ENCODE results near the gene VPS13D.

Gene VPS13D, protein sequence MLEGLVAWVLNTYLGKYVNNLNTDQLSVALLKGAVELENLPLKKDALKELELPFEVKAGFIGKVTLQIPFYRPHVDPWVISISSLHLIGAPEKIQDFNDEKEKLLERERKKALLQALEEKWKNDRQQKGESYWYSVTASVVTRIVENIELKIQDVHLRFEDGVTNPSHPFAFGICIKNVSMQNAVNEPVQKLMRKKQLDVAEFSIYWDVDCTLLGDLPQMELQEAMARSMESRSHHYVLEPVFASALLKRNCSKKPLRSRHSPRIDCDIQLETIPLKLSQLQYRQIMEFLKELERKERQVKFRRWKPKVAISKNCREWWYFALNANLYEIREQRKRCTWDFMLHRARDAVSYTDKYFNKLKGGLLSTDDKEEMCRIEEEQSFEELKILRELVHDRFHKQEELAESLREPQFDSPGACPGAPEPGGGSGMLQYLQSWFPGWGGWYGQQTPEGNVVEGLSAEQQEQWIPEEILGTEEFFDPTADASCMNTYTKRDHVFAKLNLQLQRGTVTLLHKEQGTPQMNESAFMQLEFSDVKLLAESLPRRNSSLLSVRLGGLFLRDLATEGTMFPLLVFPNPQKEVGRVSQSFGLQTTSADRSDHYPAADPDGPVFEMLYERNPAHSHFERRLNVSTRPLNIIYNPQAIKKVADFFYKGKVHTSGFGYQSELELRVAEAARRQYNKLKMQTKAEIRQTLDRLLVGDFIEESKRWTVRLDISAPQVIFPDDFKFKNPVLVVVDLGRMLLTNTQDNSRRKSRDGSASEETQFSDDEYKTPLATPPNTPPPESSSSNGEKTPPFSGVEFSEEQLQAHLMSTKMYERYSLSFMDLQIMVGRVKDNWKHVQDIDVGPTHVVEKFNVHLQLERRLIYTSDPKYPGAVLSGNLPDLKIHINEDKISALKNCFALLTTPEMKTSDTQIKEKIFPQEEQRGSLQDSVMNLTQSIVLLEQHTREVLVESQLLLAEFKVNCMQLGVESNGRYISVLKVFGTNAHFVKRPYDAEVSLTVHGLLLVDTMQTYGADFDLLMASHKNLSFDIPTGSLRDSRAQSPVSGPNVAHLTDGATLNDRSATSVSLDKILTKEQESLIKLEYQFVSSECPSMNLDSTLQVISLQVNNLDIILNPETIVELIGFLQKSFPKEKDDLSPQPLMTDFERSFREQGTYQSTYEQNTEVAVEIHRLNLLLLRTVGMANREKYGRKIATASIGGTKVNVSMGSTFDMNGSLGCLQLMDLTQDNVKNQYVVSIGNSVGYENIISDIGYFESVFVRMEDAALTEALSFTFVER (N-terminal part only)

DNA sequence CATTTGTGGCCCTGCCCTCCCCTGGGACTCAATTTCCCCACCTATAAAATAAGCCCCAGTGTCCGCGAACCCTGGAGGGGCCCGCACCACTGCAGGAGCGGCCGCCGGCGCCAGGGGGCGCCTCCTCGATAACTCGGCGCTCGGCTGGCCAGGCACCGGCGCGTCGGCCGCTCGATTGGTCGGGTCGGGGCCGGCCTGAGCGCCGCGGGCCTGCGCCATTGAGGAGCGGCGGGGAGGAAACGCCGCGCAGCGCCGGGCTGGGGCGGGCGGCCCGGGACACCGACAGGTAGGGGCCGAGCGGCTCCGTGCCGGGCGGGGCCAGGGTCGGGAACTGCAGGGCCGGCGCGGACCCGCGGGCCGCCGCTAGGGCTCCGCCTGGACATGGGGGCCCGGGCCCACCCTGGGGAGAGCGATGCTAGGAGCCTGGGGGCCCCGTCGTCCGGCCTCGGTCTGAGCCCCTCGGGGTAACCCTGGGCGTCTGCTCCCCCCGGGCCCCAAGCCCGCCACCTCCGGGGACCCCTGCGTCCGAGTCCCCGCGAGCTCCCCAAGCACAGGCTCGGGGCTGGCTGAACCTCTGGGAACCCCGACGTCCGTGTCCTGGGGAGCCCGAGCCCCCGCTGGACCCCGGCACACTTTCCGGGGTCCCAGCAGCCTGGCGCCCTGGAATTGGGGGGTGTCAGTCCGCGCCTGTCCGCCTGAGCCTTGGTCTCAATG, at the start of gene VPS13D:
Gene VPS13D (plus strand): TSS at position 196 of the 714 bp plus-strand sequence. CDS start 4,237 bp downstream, outside the sequence.
- peak; percentile 40 to 63 for DNase-seq

- no peak for DNase-seq
These were observed 49.5 kb upstream of the VPS13D start for GRCh38 chr1:12180315-12180714.

- DNase-seq = no peak
These were observed 48.9 kb upstream of the VPS13D start for GRCh38 chr1:12180903-12181302.

GRCh38 chr1:12181568-12181967, 48.3 kb upstream of the VPS13D start:
- no peak for DNase-seq

- DNase-seq = no peak
These were observed 47.3 kb upstream of the VPS13D start for GRCh38 chr1:12182410-12182984.

DNA sequence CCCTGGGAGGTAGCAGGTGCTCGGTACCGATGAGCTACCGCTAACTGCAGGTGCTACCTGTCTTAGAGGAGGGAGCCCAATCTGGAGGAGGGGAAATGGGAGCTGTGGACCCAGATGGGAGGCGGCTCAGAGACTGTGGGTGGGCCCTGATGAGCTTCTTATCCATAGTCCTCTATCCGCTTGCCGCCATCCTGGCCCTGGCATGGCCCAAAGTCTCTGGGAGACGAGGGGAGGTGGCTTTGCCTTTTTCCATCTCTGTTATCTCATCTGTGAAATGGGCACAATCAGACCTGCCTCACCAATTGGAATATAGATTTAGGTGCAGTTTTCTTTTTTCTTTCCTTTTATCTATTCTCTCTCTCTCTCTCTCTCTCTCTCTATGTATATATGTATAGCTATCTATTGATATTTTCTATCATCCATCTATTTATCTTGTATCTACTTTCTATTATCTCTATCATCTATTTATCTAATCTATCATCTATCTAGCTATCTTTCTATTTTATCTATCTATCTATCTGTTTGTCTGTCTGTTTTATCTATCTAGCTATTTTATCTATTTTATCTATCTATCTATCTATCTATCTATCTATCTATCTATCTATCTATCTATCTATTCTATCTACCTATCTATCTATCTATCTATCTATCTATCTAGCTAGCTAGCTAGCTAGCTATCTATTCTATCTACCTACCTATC, 46.6 kb upstream of the VPS13D start:
- no peak for DNase-seq

GRCh38 chr1:12184008-12184681, 45.7 kb upstream of the VPS13D start:
- DNase-seq = no peak

GRCh38 chr1:12185036-12185917, 44.6 kb upstream of the VPS13D start:
- no peak for DNase-seq

DNA sequence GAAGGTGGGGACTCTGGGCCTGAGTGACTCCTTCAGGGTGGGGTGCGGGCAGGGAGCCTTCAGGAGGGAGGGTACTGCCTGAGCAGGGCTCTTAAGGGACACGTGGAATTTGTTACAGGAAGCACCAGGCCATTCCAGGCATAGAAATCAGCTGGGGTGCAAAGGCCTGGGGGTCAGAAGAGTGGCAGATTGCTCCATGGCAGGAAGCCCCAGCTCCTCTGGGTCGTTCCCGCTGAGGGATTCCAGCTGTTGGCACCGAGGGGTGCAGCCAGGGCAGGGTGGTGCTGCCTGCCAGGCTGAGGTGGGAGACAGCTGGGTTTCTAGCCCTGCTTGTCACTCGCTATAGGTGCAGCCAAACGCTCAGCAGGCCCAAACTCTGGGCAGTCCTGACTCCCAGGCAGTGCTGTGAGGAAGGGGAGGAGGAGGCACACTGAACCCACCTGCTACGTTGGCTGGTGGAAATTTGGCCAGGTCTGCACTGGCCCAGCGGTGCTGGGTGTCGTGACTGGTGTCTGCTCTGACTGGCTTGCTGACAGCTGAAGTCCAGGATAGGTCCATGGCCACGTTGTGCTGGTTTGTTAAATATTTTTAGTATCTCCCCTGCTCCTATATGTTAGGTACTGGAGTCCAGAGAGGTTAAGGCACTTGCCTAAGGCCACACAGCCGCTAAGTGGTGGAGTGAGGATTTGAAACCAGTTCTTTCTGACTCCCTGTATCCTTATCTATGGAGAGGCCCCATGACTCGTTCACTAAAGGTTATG, 43.7 kb upstream of the VPS13D start:
- no peak for DNase-seq

- DNase-seq = no peak
These were observed 43.2 kb upstream of the VPS13D start for GRCh38 chr1:12186679-12186985.

DNA sequence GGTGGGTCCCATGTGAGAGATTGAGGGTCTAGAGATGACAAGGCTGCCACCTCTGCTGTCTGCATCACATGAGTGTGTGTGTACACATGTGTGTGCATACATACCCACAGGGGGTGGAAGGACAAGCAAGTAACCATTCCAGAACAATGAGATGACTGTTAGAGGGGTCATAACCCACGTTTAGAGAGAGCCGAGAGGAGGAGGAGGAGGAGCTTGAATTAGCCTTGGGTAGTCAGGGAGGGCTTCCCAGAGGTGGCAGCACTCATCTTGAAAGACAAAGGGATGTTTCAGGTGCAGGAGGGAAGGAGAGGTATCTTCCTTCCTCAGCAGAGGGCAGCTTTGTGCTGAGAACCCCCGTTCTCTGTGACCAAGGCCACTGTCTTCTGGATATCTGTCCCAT, 41.7 kb upstream of the VPS13D start:
- no peak for DNase-seq

DNA sequence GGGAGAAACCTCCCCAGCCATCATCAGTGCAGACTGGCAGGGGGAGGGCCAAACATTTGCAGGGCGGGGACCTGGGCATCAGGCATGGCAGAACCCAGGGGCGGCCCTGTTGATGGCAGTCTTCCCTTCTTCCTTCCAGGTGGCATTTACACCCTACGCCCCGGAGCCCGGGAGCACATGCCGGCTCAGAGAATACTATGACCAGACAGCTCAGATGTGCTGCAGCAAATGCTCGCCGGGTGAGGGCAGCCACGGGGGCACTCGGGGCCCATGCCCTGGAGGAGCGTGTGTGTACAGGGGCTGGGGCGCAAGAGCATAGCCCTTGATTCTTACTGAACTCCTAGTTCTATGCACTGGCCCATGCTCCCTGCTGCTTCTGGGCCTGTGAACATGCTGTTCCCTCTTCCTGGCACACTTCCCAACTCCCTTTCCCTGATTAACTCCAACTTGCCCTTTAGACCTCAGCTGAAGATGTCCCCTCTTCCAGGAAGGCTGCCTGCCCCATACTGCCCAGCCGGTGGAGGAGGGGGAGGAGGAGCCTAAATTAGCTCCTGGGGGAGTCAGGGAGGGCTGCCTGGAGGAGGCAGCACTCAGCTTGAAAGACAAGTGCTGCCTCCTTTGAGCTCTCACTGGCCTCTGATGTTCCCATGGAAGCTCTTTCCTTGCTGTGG, 41.0 kb upstream of the VPS13D start:
- DNase-seq = no peak

- no peak for DNase-seq
These were observed 40.5 kb upstream of the VPS13D start for GRCh38 chr1:12189328-12189682.

DNA sequence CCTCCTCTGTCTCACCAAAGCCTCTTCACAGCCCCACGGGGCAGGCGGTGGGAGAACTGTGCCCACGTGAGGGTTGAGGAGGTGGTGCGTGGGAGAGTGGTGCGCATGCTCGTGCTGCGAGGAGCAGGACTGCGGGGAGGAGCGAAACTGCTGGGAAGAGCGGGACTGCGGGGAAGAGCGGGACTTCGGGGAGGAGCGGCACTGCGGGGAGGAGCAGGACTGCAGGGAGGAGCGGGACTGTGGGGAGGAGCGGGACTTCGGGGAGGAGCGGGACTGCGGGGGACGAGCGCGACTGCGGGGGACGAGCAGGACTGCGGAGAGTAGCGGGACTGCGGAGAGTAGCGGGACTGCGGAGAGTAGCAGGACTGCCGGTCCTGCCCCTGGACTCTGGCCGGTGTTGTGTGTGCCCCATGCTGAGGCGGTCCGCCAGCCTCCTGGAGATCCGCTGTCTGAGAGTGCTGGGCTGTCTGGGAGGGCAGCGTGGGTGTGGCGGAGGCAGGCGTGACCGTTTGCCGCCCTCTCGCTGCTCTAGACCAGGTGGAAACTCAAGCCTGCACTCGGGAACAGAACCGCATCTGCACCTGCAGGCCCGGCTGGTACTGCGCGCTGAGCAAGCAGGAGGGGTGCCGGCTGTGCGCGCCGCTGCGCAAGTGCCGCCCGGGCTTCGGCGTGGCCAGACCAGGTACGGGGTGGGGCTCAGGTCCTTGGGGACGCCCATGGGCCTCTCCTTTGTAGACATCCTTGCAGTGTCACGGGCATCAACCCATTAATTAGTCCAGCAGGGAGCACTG, 38.4 kb upstream of the VPS13D start:
- DNase-seq = no peak

DNA sequence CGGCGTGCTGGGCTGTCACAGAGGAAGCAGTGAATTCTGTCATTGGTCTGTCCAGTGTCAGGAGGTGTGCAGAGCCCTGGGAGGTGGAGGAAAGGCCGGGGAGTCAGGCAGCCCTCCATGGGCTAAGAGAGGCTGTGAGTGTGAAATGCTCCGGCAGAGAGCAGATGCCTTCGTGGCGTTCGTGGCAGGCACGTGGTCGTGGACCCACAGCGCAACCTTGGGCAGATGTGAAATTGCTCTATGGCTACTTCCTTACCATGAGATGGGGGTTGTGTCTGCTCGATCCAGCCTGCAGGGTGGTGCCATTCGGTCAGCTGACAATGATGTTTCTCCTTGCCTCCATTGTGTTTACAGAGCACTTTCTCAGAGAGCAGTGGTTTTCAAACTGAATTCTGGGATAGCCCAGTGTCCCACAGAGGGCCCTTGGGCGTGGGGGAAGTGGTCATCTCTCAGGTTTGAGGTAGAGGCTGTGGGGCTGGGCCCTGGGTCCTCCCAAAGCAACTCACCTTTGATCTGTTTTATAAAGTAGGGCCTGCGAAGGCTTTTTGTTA, 35.1 kb upstream of the VPS13D start:
- DNase-seq = no peak

DNA sequence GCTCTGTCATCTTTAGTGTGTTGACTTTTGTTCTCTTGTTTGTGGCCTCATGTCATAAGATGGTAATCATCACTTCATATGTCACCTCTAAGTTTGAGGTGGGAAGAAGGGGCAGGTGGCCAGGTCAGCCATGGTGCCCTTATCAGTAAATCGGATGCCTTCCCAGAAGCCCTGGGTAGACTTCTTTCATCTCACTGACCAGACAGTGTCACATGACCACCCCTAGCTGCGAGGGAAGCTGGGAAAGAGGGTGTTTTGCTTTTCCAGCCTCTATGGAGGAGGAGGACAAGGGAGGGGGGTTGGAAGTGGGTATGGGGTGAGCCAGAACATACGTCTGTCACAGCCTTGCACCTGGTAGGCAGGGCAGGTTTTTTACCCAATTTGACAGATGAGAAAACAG, 34.4 kb upstream of the VPS13D start:
- no peak for DNase-seq

All from SHP77 (cell line).